Activated gamma-delta T cell (primary cell): ENCODE measurements around the gene PPP1R2.
"Not testable (repeated sequence)": the region's sequence is repeated elsewhere in the genome, so short reads cannot be mapped to it uniquely, and the experiment has no call there.

Experiments
- DNase-seq: peaks from one replicate; lab custom pipeline; 2025; lab: John Stamatoyannopoulos, UW

Gene PPP1R2

DNA sequence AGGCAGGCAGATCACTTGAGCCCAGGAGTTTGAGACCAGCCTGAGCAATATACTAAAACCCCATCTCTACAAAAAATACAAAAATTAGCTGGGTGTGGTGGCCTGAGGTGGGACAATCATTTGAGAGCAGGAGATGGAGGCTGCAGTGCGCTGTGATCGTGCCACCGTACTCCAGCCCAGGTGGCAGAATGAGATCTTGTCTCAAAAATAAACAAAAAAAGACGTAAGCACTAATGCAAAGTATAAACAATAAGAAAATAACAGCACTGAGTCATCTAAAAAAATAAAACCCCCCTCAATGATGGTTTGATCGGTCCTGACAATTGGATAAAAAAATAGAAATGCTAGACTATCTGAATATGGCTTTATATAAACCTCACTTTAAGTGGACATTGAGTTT, 3.6 kb downstream of the PPP1R2 start:
- no peak for DNase-seq

DNA sequence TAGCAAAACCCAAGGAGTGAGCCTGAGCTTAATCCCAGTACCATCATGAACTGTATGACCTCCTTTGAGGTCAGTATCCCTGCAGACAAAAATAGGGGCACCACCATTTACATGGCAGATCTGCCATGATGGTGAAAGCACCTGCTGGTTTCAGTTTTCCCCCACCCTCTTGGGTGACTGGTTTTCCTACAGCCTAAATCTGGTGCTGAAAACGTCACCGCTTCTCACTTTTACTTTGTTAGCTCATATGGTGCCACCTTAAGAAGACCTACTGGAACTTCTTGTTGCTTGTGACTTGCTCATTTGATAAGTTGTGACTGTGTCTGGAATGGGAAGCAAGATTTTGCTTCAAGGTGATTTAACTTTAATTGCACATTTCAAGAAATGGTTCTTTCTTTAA, 5.1 kb downstream of the PPP1R2 start:
- DNase-seq: no peak

DNA sequence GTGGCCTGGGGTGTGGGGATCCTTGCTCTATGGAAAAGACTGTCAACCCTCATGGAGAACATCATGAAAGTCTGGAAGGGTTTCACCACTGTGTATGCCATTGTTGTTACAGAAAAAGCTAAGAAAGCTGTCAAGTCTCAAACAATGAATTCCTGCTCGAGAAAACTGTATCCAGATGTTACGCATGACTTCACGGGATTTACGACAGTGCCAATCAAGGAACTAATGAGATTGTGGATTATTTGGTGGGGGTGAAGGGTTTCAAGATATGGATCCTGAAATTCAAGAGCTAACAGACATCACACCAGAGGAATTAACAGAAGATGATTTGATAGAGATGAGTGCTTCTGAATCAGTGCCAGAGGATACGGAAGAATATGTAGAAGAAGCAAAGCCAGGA, 7.8 kb downstream of the PPP1R2 start:
- DNase-seq: no peak

DNA sequence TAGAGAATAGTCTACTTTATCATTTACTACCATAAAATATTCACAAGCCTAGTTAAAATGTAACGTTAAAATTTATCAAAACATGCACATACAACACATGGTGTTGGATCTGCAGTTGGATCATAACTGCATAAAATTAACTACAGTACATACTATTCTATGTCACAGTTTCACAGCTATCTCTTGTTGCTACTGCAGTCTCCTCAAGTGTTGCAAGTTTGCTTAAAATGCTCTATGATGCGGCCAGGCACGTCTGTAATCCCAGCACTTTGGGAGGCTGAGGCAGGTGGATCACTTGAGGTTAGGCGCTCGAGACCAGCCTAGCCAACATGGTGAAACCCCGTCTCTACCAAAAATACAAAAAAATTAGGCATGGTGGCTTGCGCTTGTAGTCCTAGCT, 10.3 kb downstream of the PPP1R2 start:
- no peak for DNase-seq

DNA sequence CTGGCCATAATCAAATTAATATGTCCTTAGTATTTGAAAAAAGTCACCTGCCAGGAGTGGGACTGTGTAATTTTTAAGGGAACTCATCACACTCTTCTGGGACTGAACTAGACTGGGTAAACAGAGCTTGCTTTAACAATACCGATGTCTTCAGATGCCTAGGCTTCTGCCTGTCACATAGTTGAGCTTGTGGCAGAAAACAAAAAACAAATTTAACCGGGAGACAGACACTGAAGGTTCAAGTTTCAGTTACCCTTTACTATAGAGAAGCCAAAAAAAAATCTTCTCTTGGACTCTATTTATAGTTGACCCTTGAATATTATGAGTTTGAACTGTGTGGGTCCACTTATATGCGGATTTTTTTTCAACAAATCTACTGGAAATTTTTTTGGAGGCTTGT, 10.8 kb downstream of the PPP1R2 start:
- DNase-seq: no peak

DNA sequence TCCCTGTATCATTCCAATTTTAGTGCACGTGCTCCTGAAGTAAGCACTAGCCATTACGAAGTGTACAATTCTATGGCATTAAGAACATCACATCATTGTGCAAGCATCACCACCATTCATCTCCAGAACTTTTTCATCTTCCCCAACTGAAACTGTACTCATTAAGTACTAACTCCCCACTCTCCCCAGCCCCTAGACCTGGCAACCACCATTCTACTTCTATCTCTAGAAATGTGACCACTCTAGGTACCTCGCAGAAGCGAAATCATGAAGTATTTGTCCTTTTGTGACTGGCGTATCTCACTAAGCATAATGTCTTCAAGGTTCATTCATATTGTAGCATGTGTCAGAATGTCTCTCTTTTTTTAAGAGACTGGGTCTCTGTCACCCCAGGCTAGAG, 11.4 kb downstream of the PPP1R2 start:
- DNase-seq: no peak

DNA sequence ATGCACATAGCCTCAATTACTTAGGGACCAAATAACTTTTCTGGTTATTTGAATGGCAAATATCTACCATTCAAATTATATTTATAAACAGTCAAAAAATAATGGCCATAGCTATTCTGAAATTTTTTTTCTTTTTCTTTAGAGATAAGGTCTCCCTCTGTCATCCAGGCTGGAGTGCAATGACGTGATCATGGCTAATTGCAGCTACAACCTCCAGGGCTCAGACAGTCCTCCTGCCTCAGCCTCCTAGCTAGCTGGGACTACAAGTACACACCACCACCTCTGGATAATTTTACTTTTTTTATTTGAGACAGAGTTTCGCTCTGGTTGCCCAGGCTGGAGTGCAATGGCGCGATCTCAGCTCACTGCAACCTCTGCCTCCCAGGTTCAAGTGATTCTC, 16.6 kb downstream of the PPP1R2 start:
- no peak for DNase-seq

DNA sequence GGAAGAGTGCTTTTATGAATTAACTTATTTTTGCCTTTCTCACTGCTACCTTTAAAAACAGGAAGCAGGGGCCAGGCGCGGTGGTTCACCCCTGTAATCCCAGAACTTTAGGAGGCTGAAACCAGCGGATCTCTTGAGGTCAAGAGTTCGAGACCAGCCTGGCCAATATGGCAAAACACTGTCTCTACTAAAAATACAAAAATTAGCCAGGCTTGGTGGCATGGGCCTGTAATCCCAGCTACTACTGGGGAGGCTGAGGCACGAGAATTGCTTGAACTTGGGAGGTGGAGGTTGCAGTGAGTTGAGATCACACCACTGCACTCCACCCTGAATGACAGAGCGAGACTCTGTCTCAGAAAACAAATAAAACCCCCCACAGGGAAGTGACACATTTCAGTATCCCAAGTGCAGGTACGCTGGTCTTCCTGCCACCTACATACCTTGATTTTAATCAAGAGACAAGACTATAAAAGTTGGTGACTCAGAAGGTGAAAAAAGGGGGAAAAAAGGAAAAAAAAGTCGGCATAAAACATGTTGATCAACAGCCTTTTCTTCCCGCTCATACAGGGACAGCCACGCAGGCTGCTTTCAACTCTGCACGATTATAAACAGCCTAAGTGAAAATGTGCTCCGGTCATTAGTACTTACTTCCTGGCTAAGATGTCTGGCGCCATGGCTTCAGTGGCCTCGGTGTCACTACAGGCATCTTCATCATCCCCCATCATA, 18.8 kb downstream of the PPP1R2 start:
- no peak for DNase-seq

DNA sequence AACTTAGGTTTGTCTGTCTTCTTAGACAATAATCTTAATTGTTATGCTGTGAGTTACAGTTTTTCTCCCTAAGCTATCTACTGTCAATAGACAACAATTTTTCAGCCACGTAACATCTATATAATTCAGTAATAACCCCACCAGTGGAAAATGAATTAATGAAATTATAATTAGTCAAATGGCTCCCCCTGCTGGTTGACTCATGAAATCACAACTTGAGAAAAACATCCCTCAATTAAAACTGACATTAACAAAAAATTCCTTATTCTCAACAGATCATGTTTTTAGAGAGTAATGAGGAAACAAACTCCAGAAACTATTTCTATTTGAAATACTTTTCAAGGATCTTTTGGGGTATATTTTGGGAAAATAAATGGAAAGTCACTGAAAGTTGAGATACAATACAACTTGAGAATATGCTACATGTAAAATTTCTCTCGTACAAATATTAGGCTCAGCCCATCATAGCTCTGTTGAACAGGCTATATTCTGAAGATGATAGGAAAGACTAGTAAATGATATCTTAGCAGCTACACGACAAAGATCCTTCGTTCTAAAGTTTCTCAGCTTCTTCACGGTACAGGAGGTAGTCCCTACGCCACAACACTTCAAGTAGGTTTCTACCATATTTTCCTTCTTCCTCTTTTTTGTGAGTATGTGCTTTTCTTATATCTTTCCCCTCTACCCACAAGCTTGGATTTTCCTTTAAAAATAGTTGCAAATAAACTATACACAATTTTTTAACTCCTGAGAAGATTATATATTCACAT, 20.7 kb downstream of the PPP1R2 start:
- DNase-seq: no peak

DNA sequence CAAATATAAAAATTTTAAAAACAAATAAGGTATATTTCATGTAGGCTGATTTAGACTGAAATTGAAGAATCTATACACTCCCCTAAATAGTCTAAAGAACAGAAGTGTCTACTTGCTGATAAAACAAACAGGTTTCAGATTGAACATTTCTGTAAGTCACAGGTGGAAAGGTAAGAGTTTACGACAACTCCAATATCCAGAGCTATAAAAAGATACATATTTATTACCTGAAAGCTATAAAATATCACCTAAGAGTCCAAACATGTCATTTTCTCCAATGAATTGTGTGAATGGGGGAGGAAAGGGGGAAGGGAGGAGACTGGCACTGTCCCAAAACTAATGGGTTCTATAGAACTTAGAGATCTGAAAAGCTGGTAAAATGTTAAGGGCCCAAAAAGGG, 26.1 kb downstream of the PPP1R2 start:
- DNase-seq: no peak

DNA sequence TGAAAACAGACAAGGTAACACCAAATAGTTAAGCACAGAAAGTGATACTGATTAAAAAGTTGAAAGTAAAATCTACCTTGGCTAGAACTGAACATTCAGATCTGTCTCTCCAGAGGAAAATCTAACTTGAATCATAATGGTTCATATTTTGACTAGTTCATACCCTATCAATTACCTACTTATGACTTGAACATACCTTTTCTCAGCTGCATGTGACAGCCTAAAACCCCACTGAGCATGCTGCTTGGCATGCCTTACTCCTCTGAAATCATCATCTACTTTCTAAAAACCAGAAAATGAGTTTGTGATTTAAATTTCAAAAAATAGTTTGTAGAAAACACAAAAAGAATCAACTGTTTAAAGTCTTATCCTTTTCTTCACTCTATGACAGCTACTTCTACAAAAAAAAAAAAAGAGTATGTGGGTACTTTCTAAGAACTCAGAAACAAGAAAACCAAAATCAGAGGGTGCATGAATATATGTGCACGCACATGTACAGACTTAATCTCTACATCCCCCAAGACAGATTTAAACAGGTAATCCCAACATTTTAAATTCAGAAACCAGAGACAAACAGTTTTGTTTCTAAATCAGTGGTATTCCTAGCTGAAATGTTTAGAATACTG, 28.4 kb downstream of the PPP1R2 start:
- DNase-seq: not testable (repeated sequence)

DNA sequence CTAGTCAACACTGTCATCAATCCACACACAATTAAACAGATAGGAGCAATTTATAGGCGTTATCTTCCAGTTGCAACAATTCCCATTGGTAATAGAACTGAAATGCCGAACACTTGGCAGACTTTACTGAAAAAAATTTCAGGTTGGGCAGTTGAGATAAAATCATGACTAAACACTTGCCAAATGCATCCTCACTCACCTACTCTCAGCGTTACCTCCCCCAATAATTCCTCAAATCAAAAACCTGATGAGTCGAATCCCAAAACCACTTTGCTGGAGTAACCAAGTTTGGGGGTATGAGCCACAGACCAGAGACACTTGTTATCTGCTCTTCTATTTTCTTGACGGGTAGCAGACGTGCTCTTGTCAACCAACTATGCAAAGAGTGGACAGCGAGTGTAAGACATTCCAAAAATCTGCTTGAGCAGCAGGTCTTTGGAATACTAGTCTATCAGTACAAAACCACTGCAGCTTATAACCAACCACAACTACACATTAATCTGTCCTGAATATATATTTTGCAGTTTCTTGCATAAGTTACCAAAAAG, 30.3 kb downstream of the PPP1R2 start:
- DNase-seq: no peak

DNA sequence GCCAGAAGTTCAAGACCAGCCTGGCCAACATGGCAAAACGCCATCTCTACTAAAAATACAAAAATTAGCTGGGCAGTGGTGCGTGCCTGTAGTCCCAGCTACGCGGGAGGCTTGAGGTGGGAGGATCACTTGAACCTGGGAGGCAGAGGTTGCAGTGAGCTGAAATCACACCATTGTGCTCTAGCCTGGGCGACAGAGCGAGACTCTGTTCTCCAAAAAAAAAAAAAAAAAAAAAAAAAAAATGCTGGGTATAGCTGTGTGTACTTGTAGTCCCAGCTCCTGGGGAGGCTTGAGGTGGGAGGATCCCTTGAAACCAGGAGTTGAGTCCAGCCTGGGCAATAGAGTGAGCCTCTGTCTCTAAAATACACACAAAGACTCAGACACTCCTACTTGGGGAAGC, 32.0 kb downstream of the PPP1R2 start:
- no peak for DNase-seq

DNA sequence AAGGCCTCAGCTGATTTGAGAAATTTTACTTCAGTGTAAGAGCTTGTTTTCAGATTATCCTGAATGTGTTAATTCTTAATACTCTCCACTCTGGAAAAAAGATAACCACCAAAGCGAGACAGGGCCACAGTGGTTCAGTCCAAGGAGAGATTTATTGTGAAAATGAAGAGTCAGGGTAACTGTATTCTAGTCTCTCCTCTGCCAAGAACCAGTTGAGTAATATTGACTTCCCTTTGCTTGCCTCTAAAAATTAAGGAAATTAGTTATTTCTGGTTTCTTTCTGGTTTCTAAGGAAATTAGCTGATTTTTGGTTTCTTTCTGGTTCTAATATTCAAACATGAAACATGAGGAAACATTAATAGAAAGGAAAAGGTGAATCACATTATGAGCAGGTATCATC, 34.9 kb downstream of the PPP1R2 start:
- no peak for DNase-seq

DNA sequence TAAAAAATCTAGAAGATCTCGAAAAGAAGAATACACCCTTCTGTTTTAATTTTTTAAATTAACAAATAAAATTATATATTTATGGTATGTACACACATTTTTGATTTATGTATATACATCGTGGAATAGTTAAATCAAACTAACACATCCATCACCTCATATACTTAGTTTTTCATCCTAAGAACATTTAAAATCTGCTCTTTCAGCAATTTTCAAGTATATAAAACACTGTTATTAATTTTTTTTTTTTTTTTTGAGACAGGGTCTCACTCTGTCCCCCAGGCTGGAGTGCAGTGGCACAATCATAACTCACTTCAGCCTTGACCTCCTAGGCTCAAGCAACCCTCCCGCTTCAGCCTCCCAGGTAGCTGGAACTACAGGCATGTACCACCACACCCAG, 67.5 kb downstream of the PPP1R2 start:
- no peak for DNase-seq

DNA sequence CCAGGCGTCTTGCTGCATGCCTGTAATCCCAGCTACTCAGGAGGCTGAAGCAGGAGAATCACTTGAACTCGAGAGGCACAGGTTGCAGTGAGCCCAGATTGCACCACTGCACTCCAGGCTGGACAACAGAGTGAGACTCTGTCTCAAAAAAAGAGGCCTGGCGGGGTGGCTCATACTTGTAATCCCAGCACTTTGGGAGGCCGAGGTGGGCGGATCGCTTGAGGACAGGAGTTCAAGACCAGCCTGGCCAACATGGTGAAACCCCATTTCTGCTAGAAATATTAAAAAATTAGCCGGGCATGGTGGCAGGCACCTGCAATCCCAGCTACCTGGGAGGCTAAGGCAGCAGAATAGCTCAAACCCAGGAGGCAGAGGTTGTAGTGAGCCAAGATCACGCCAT, 68.0 kb downstream of the PPP1R2 start:
- DNase-seq: not testable (repeated sequence)

DNA sequence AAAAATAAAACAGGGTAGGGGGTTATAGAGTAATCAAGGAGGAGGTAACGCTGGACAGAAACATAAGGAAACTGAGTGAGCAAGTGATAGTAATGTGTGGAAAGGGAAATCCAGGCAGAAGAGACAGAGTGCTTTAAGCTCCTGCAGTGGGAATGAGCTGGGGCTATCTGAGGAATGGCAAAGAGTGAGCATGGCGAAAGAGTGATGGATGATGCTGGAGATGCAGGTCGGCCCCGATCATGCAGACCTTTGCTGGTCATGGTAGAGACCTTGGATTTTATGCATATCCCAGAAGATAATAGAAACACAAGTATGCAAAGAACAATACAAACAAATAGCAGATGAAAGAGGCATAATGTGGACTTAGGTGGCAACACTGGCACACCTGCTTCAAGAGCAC, 74.3 kb downstream of the PPP1R2 start:
- DNase-seq: no peak

DNA sequence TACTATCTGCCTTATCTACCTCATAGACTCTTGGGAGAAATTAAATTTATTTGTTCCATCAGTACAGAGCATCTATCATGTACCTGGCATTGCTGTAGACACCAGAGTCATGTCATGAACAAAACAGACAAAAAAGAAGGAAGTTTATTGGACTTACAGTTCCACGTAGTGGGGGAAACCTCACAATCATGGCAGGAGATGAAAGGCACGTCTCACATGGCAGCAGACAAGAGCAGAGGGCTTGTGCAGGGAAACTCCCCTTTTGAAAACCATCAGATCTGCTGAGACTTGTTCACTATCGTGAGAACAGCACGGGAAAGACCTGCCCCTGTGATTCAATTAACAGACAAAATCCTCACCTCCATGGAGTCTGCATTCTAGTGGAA, 74.7 kb downstream of the PPP1R2 start:
- no peak for DNase-seq

DNA sequence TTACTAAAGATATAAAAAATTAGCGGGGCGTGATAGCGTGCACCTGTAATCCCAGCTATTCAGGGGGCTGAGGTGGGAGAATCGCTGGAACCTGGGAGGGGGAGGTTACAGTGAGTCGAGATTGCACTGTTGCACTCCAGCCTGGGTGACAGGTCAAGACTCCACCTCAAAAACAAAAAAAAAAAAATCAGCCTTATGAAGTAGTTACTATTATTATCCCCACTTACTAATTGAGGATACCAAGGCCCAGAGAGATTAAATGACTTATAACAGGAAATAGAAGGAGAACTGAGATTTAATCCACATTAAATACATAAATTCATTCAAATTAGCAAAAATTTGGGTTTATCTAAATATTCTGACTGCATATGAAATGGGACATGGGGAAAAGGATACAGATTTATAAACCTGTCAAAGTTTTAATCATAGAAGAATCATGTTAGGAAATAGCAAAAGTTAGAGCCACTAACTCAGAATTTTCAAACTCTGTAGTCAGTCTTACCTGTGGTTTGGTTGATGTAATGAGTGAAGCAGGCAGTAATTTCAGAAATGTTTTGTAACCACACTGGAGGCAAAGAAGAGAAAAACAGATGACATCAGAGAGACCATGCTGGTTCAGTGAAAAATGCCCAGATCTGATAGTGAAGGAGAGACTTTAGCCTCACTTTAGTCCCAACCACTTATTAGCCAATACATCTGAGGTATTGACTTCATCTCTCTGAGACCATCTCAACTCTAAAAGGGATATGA, 75.3 kb downstream of the PPP1R2 start:
- DNase-seq: no peak

DNA sequence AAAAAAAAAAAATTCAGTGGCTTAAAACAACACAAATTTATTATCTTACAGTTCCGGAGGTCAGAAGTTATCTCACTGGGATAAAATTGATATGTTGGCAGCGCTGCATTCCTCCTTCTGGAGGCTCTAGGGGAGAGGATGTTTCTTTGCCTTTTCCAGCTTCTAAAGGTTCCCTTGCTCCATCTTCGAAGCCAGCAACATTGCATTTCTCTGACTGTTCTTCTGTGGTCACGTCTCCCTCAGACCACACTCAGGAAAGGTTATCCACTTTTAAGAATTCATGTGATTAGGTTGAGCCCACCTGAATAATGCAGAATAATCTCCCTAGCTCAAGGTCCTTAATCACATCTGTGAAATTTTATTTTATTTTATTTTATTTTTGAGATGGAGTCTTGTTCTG, 76.9 kb downstream of the PPP1R2 start:
- no peak for DNase-seq
